Transverse colon (tissue), 4 donors: ENCODE data around the gene CYB561D2. TPM values are rescaled to one million over a fixed set of nuclear protein-coding genes. Genes with fewer than 3 reads are reported as not detected.
A peak's percentile ranks its signal among the peaks of the same experiment; 100 is the strongest.

Experiments used
- DNase-seq: peaks from one replicate; pipeline ENCODE4 v3.0.0-alpha.2; 2019
- H3K27ac ChIP-seq, 4 donors: fragments of 200-600 bp; sonication (generic); 2 replicates each; pipeline ENCODE4 v1.5.1; 2016 to 2018; ENCODE audit warnings: inconsistent platforms in 4 of 4
- H3K27me3 ChIP-seq: fragments of 200-600 bp; sonication (generic); 2 replicates; pipeline ENCODE4 v1.5.1; 2017; ENCODE audit warnings: inconsistent platforms
- H3K36me3 ChIP-seq, 4 donors: fragments of 200-600 bp; sonication (generic); 2 replicates each; pipeline ENCODE4 v1.5.1; 2017 to 2019; ENCODE audit warnings: inconsistent platforms in 4 of 4
- H3K4me1 ChIP-seq, 4 donors: fragments of 200-600 bp; sonication (generic); 2 replicates each; pipeline ENCODE4 v1.5.1; 2017 to 2020; ENCODE audit warnings: inconsistent platforms in 4 of 4
- H3K4me3 ChIP-seq, 4 donors: fragments of 200-600 bp; sonication (generic); 1 replicate in 1 of 4; 2 replicates in 3 of 4; pipeline versions ENCODE4 v1.5.1 to v1.6.1; 2017 to 2019; ENCODE audit warnings: inconsistent platforms in 4 of 4
- H3K9me3 ChIP-seq, 2 donors: fragments of 200-600 bp; sonication (generic); 2 replicates each; pipeline ENCODE4 v1.5.1; 2017 to 2019; ENCODE audit warnings: inconsistent platforms in 2 of 2
- CTCF ChIP-seq, 5 experiments: fragments of 200-600 bp in 3 of 5; fragments of 450-650 bp in 2 of 5; sonication (generic) in 3 of 5; IDR thresholded peaks; 1 replicate in 2 of 5; 2 replicates in 3 of 5; pipeline ENCODE4 v1.5.1; 2016 to 2017; ENCODE audit warnings: antibody characterized with exemption in 5 of 5, inconsistent platforms in 3 of 5, mild to moderate bottlenecking in 2 of 5, moderate library complexity in 1 of 5
- EP300 ChIP-seq: sonication (generic); formaldehyde crosslinking; IDR thresholded peaks from one replicate; pipeline ENCODE4 v1.6.1; 2017; ENCODE audit warnings: antibody characterized with exemption, low read depth
- POLR2A ChIP-seq: fragments of 450-650 bp; IDR thresholded peaks from one replicate; pipeline ENCODE4 v1.6.1; 2016; ENCODE audit warnings: antibody characterized with exemption, mild to moderate bottlenecking, moderate library complexity
- POLR2AphosphoS5 ChIP-seq, 3 donors: sonication (generic); formaldehyde crosslinking; IDR thresholded peaks; one replicate each; pipeline ENCODE4 v1.6.1; 2016; ENCODE audit warnings: antibody characterized with exemption in 3 of 3
- WGBS, 2 donors: methylation state at CpG; one replicate each; pipeline ENCODE4 v1.1.5; 2018; ENCODE audit warnings: low coverage in 1 of 2; 5-methylcytosine and 5-hydroxymethylcytosine counted together
- in situ Hi-C, 4 donors: fragments of 200-750 bp; cut with MboI; loops; one replicate each; pipeline versions ENCODE4 v1.15.0 to v1.15.1; 2017; ENCODE audit warnings: low sequenced_read_pairs in 3 of 4, low pct_ligation_motif_present in 1 of 4, low pct_unique_long_range_greater_than_20kb in 1 of 4
- intact Hi-C: fragments of 100-400 bp; cut with DNase I; formaldehyde crosslinking; loops from one replicate; pipeline ENCODE4 v1.15.1; 2023; ENCODE audit warnings: low total_unique reads
- total RNA-seq, 4 donors: library from RNA; depleted of rRNA; stranded (reverse); fragments of >200 nt; gene quantifications; one replicate each; pipeline ENCODE4 v1.1.0, GENCODE V29; 2016

The CYB561D2 gene
- total RNA-seq, 4 donors from 2014 or later: 23.7 to 53.9 (median 35.6) TPM

DNA sequence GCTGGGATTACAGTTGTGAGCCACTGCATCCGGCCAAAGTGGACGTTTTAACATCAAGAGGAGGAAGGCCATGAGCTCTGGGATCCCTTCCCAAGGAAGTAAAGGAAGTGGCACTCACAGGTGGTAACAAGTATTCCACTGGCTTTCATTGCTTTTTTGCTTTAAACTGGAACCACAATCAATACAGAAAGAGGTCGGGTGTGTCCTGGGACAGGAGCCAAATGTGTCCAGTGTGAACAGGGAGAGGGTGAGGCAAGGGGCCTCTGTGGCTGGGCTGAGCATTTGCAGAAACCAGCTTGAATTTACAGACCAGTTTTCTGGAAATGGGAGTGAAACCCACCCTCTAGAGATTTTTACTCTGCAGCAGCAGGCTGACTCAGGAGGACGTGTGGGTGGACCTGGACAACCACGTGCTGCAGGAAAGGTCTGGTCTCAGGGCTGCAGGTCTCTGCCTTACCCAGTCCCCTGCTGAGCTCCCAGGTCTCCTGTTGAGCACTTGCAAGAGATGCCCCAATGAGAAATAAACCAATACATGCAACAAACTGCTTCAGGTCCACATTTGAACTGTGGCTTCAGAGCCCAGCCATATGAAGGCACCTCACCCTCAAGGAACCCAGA, 51.4 kb downstream of the CYB561D2 start:
- in situ Hi-C loops (no loop called here), intact Hi-C loops (no loop called here)
- H3K4me1 ChIP-seq: peaks cover 0 to 7% (median 0%) of the 10 kb centered on the region in 4 donors
- no peaks in the 10 kb centered on the region for H3K36me3 ChIP-seq
- no peak overlapping the region for H3K27ac ChIP-seq
- no peak overlapping the region for H3K4me3 ChIP-seq
- no peaks in the 10 kb centered on the region for H3K27me3 ChIP-seq
- no peaks in the 10 kb centered on the region for H3K9me3 ChIP-seq
- peak; percentile 45 for DNase-seq
- WGBS, 2 donors: 25% methylated on average over 5 of the region's 5 CpGs; no CpG with 5 or more reads in 1 of the 2 donors
- no peak for TF ChIP-seq POLR2A
- TF ChIP-seq POLR2AphosphoS5 (IDR thresholded peaks at IDR 0.05): no peak
- TF ChIP-seq CTCF (IDR thresholded peaks at IDR 0.05): no peak
- no peak for TF ChIP-seq EP300

Other genes with a start within 250 kb of the CYB561D2 start
- gene SEMA3F, start 195.5 kb upstream of the CYB561D2 start, total RNA-seq: 10 to 100 TPM in 1 of 4 donors, 1 to 10 TPM in 3; 1.9 to 30.6 (median 3.8) TPM
- gene GNAT1, start 159.3 kb upstream of the CYB561D2 start, total RNA-seq: not detected
- gene SLC38A3, start 145.6 kb upstream of the CYB561D2 start, total RNA-seq: not detected
- 100 to 1,000 TPM in 1 of 4 donors, 10 to 100 TPM in 3; 69.6 to 322 (median 74.8) TPM for gene GNAI2, start 114.7 kb upstream of the CYB561D2 start, total RNA-seq
- gene SEMA3B, start 81.7 kb upstream of the CYB561D2 start, total RNA-seq: 100 to 1,000 TPM in 2 of 4 donors, 10 to 100 TPM in 2; 59.5 to 423 (median 122) TPM
- gene LSMEM2, start 71.8 kb upstream of the CYB561D2 start, total RNA-seq: not detected
- gene IFRD2, start 58.4 kb upstream of the CYB561D2 start, total RNA-seq: 100 to 1,000 TPM in 1 of 4 donors, 10 to 100 TPM in 3; 44.9 to 183 (median 59.5) TPM
- gene HYAL3, start 51.5 kb upstream of the CYB561D2 start, total RNA-seq: 10 to 100 TPM in 1 of 4 donors, 1 to 10 TPM in 2, under 1 TPM in 1; 0.79 to 11.2 (median 3.8) TPM
- 10 to 100 TPM in 1 of 4 donors, 1 to 10 TPM in 3; 5.2 to 13.0 (median 7.8) TPM for gene NAA80, start 51.5 kb upstream of the CYB561D2 start, total RNA-seq
- gene HYAL1, start 47.3 kb upstream of the CYB561D2 start, total RNA-seq: 10 to 100 TPM in 1 of 4 donors, 1 to 10 TPM in 3; 1.8 to 13.8 (median 3.8) TPM
- 10 to 100 TPM; 18.7 to 51.1 (median 32.0) TPM for gene HYAL2, start 28.1 kb upstream of the CYB561D2 start, total RNA-seq
- gene TUSC2, start 22.6 kb upstream of the CYB561D2 start, total RNA-seq: 10 to 100 TPM in 3 of 4 donors, 1 to 10 TPM in 1; 7.9 to 39.6 (median 28.0) TPM
- 10 to 100 TPM in 3 of 4 donors, 1 to 10 TPM in 1; 9.8 to 29.2 (median 21.7) TPM for gene RASSF1, start 10.0 kb upstream of the CYB561D2 start, total RNA-seq
- gene ZMYND10, start 5.1 kb upstream of the CYB561D2 start, total RNA-seq: not detected
- 10 to 100 TPM in 2 of 4 donors, 1 to 10 TPM in 2; 6.0 to 29.2 (median 13.1) TPM for gene NPRL2, start 87 bp upstream of the CYB561D2 start, total RNA-seq
- gene TMEM115, start 8.7 kb downstream of the CYB561D2 start, total RNA-seq: 100 to 1,000 TPM in 1 of 4 donors, 10 to 100 TPM in 3; 71.8 to 103 (median 81.9) TPM
- gene CACNA2D2, start 152.8 kb downstream of the CYB561D2 start, total RNA-seq: 1 to 10 TPM in 2 of 4 donors, under 1 TPM in 2; 0.48 to 2.2 (median 0.87) TPM
- 10 to 100 TPM in 1 of 4 donors, 1 to 10 TPM in 3; 1.9 to 10.2 (median 4.3) TPM for gene C3orf18, start 216.9 kb downstream of the CYB561D2 start, total RNA-seq
- 10 to 100 TPM in 1 of 4 donors, 1 to 10 TPM in 3; 7.3 to 11.6 (median 7.9) TPM for gene HEMK1, start 218.7 kb downstream of the CYB561D2 start, total RNA-seq